GM23248 (cell line): Measurements from ENCODE around the gene ENO2.

Source experiments
- EZH2 ChIP-seq: fragments of 200-600 bp; sonication (generic); IDR thresholded peaks from 2 replicates; pipeline ENCODE4 v1.6.1; 2018; ENCODE audit warnings: antibody characterized with exemption, mild to moderate bottlenecking; ENCODE audit not compliant: insufficient read depth, poor library complexity, severe bottlenecking
- EZH2phosphoT487 ChIP-seq: fragments of 200-600 bp; sonication (generic); IDR thresholded peaks from 2 replicates; pipeline ENCODE4 v1.6.1; 2018; ENCODE audit warnings: antibody characterized with exemption, moderate library complexity, mild to moderate bottlenecking, low read depth; ENCODE audit not compliant: insufficient read depth

DNA sequence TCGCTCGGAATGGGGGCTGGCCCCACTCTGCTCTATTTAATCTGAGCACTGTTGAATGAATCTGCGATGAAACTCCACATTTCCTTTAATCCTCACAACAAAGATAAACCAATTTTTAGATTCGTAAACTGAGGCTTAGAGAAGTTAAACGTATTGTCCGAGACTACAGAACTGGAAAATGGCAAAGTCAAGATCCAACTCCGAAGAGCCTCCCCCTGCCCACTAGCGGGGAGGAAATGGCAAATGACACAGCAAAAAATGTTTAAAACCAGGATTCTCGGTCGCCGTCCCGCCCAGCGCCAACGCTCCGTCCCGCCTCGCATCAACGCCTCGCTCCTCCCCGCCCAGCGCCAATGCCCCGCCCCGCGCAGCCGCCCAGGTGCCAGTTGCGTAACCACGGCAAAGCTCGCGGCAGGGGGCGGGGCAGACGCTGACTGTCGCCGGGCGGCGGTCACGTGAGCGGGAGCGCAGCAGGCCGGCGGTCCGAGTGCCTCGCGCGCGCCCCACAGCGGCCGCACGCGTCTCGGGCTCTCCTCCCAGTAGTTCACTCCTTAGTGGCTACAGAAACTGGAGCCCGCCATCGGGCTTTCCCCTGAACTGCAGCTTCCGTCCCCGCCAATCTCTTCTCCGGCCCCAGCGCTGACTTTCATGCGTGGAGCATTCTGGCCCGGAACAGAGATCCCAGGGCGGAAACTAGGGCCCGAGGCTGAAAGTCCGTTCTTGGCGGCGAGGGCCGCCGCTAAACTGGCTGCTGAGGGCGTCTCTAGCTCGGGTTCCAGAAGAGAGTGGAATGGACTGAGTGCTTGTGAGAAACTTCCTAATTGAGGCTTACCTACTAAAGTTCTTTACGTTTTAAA is 23.4 kb upstream of the ENO2 start:
- TF ChIP-seq EZH2 = no peak
- no peak for TF ChIP-seq EZH2phosphoT487
